HG03457 (cell line): ENCODE measurements around the gene VPS26B.
A peak's percentile ranks its signal among the peaks of the same experiment; 100 is the strongest.
"Not testable (repeated sequence)": the region's sequence is repeated elsewhere in the genome, so short reads cannot be mapped to it uniquely, and the experiment has no call there.

Source experiments
- ATAC-seq: cut with Tn5 transposase; IDR thresholded peaks from one replicate; pipeline ENCODE4 v1.9.1; 2021; ENCODE audit warnings: moderate number of reproducible peaks; ENCODE audit not compliant: unreplicated experiment

Gene VPS26B

GRCh38 chr11:134255184-134255561 is 30.7 kb downstream of the VPS26B start:
- not testable (repeated sequence) for ATAC-seq

- ATAC-seq, result no peak
These were observed 32.6 kb downstream of the VPS26B start for GRCh38 chr11:134257101-134257500.

- no peak for ATAC-seq
These were observed 34.1 kb downstream of the VPS26B start for GRCh38 chr11:134258577-134258976.

GRCh38 chr11:134260503-134260902 is 36.0 kb downstream of the VPS26B start:
- no peak for ATAC-seq

GRCh38 chr11:134260983-134261382 is 36.5 kb downstream of the VPS26B start:
- ATAC-seq, result no peak

- no peak for ATAC-seq
These were observed 37.4 kb downstream of the VPS26B start for GRCh38 chr11:134261626-134262488.

- no peak for ATAC-seq
These were observed 40.7 kb downstream of the VPS26B start for GRCh38 chr11:134264966-134265764.

GRCh38 chr11:134266440-134266839 is 42.0 kb downstream of the VPS26B start:
- no peak for ATAC-seq

- no peak for ATAC-seq
These were observed 42.4 kb downstream of the VPS26B start for GRCh38 chr11:134266841-134267251.

- no peak for ATAC-seq
These were observed 43.0 kb downstream of the VPS26B start for GRCh38 chr11:134267461-134267860.

GRCh38 chr11:134267966-134268365 is 43.5 kb downstream of the VPS26B start:
- ATAC-seq, result no peak

- no peak for ATAC-seq
These were observed 45.8 kb downstream of the VPS26B start for GRCh38 chr11:134270250-134270714.

- ATAC-seq, result no peak
These were observed 47.5 kb downstream of the VPS26B start for GRCh38 chr11:134271978-134272377.

GRCh38 chr11:134272381-134273316 is 48.2 kb downstream of the VPS26B start:
- ATAC-seq, result no peak

- no peak for ATAC-seq
These were observed 48.8 kb downstream of the VPS26B start for GRCh38 chr11:134273317-134273712.

- no peak for ATAC-seq
These were observed 50.7 kb downstream of the VPS26B start for GRCh38 chr11:134275188-134275533.

- peak; percentile 85 for ATAC-seq
These were observed 51.3 kb downstream of the VPS26B start, which contains the start of gene GLB1L3 for GRCh38 chr11:134275534-134276395. GLB1L3 (plus strand) TSS chr11:134276379; CDS start chr11:134276741, 362 bp downstream.

GRCh38 chr11:134276396-134277182 is 52.1 kb downstream of the VPS26B start:
- peak; percentile 21 for ATAC-seq
